ENCODE measurements around the gene ZNF324. TPM values are rescaled to one million over a fixed set of nuclear protein-coding genes. Genes with fewer than 3 reads are reported as not detected.
"Not testable (repeated sequence)": the region's sequence is repeated elsewhere in the genome, so short reads cannot be mapped to it uniquely, and the experiment has no call there.

Gene ZNF324
- total and polyA plus RNA-seq, 2 of the 4 experiments (the other 2 are of a cell fraction), result 6.0 to 6.6 TPM

DNA sequence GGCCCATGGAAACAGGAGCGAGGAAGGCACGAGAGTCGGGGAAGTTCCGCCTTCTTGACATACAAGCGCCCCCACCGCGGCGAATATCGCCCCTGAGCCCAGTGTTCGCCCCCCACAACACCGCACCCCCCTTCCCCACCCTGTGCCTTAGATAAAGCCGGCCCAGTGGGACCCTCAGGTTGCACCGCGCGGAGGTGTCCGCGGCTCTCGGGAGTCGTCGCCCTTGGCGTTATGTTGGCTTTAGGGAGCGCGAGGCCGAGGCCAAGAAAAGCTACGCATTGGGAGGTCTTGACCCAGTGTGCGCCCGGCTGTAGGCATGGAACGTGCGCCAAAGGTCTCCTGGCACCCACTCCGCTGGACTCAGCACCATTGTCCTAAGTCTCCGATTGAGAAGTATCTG, 26.3 kb upstream of the ZNF324 start (continued):
- TF ChIP-seq MAZ (IDR thresholded peaks at IDR 0.05; ENCODE audit: borderline replicate concordance, low read depth, low read length), result no peak
- TF ChIP-seq, protein P1, sequence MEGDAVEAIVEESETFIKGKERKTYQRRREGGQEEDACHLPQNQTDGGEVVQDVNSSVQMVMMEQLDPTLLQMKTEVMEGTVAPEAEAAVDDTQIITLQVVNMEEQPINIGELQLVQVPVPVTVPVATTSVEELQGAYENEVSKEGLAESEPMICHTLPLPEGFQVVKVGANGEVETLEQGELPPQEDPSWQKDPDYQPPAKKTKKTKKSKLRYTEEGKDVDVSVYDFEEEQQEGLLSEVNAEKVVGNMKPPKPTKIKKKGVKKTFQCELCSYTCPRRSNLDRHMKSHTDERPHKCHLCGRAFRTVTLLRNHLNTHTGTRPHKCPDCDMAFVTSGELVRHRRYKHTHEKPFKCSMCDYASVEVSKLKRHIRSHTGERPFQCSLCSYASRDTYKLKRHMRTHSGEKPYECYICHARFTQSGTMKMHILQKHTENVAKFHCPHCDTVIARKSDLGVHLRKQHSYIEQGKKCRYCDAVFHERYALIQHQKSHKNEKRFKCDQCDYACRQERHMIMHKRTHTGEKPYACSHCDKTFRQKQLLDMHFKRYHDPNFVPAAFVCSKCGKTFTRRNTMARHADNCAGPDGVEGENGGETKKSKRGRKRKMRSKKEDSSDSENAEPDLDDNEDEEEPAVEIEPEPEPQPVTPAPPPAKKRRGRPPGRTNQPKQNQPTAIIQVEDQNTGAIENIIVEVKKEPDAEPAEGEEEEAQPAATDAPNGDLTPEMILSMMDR (conservative IDR thresholded peaks at IDR 0.05; ENCODE audit: low read depth, low read length), result no peak

DNA sequence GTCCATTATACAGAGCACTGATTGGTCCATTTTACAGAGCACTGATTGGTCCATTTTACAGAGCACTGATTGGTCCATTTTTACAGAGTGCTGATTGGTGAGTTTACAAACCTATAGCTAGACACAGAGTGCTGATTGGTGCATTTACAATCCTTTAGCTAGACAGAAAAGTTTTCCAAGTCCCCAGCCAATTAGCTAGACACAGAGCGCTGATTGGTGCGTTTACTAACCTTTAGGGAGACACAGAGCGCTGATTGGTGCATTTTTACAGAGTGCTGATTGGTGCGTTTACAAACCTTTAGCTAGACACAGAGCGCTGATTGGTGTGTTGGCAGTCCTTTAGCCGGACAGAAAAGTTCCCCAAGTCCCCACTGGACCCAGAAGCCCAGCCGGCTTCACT, 23.9 kb upstream of the ZNF324 start:
- H3K56ac ChIP-seq (ENCODE audit: extremely low read depth, insufficient read depth, low read length); H3K14ac ChIP-seq (replicated peaks; ENCODE audit: low read depth, low read length); H2BK5ac ChIP-seq (ENCODE audit: low read depth, low read length, poor library complexity, severe bottlenecking); H3K4me2 ChIP-seq (ENCODE audit: low read depth, low read length); H3K4me1 ChIP-seq (ENCODE audit: control insufficient read depth, insufficient read depth, low read length); BruUV-seq (replicated peaks); H3K9ac ChIP-seq (ENCODE audit: low read depth, low read length); H4K5ac ChIP-seq (ENCODE audit: low read depth, low read length); POLR2A ChIA-PET (ENCODE audit: unreplicated experiment); H2BK20ac ChIP-seq (ENCODE audit: low read depth, low read length); intact Hi-C loops (cut with micrococcal nuclease); H3K18ac ChIP-seq (ENCODE audit: low read depth, low read length); H2AFZ ChIP-seq (replicated peaks; ENCODE audit: low read length, poor library complexity); H3K27ac ChIP-seq (ENCODE audit: insufficient read depth, low read length); H2AK5ac ChIP-seq (ENCODE audit: low read depth, low read length); H4K8ac ChIP-seq (ENCODE audit: low read depth in 2 of 2, low read length in 2 of 2); H3K4me3 ChIP-seq (ENCODE audit: insufficient read depth, low read depth, low read length); H3K9me1 ChIP-seq (ENCODE audit: insufficient read depth, low read length); H3K23ac ChIP-seq (ENCODE audit: low read depth, low read length); dilution Hi-C loops (cut with HindIII; ENCODE audit: low sequenced_read_pairs, unreplicated experiment); H3K36me3 ChIP-seq (ENCODE audit: control insufficient read depth, insufficient read depth, low read length); H2BK15ac ChIP-seq (ENCODE audit: low read depth, low read length); DNase-seq; in situ Hi-C loops (cut with MboI; ENCODE audit: low sequenced_read_pairs); H4K91ac ChIP-seq (ENCODE audit: insufficient read depth, low read depth, low read length); ATAC-seq (ENCODE audit: low read depth); H3K27me3 ChIP-seq (ENCODE audit: control insufficient read depth, insufficient read depth, low read length); H2BK120ac ChIP-seq (ENCODE audit: low read depth, low read length); H3K4ac ChIP-seq (ENCODE audit: low read depth, low read length); H2AK9ac ChIP-seq (replicated peaks; ENCODE audit: low read depth, low read length, poor library complexity); CTCF ChIA-PET; H4K20me1 ChIP-seq (ENCODE audit: insufficient read depth, low read length): not testable (repeated sequence)
- 81% methylated on average over 5 of the region's 7 CpGs; no CpG with 5 or more reads in 1 of the 2 experiments for WGBS, 2 experiments (ENCODE audit: extremely low coverage in 2 of 2, insufficient read length in 1 of 2)
- Histone ChIP-seq H3K79me1 (ENCODE audit: low read depth in 1 of 2, low read length in 2 of 2) (peaks cover 10 to 24% of the 10 kb centered on the region in 2 experiments), H3K9me3 (ENCODE audit: control insufficient read depth, insufficient read depth, low read length) (peaks cover 10% of the 10 kb centered on the region)

DNA sequence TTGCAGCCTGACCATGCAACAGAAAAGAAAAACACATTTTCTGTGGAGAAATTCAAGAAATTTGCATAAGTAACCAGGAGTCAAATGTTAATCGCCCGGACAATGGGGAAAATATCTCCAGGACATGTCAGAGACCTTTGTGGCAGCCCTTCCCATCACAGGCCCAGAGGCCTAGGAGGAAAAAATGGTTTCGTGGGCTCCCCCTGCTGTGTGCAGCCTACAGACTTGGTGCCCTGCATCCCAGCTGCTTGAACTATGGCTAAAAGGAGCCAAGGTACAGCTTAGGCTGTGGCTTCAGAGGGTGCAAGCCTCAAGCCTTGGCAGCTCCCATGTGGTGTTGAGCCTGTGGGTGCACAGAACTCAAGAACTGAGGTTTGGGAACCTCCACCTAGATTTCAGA, 18.0 kb upstream of the ZNF324 start:
- DNase-seq; H3K4me3 ChIP-seq (ENCODE audit: insufficient read depth, low read depth, low read length); in situ Hi-C loops (cut with MboI; ENCODE audit: low sequenced_read_pairs); H3K4ac ChIP-seq (ENCODE audit: low read depth, low read length); H4K91ac ChIP-seq (ENCODE audit: insufficient read depth, low read depth, low read length); H4K5ac ChIP-seq (ENCODE audit: low read depth, low read length); H3K4me2 ChIP-seq (ENCODE audit: low read depth, low read length); H3K4me1 ChIP-seq (ENCODE audit: control insufficient read depth, insufficient read depth, low read length); H2AK5ac ChIP-seq (ENCODE audit: low read depth, low read length); H3K18ac ChIP-seq (ENCODE audit: low read depth, low read length); H2BK20ac ChIP-seq (ENCODE audit: low read depth, low read length); POLR2A ChIA-PET (ENCODE audit: unreplicated experiment); CTCF ChIA-PET; ATAC-seq (ENCODE audit: low read depth); H2AFZ ChIP-seq (replicated peaks; ENCODE audit: low read length, poor library complexity); H2BK120ac ChIP-seq (ENCODE audit: low read depth, low read length); H4K20me1 ChIP-seq (ENCODE audit: insufficient read depth, low read length); H2AK9ac ChIP-seq (replicated peaks; ENCODE audit: low read depth, low read length, poor library complexity); BruUV-seq (replicated peaks); H3K56ac ChIP-seq (ENCODE audit: extremely low read depth, insufficient read depth, low read length); H3K27ac ChIP-seq (ENCODE audit: insufficient read depth, low read length); H4K8ac ChIP-seq (ENCODE audit: low read depth in 2 of 2, low read length in 2 of 2); H2BK5ac ChIP-seq (ENCODE audit: low read depth, low read length, poor library complexity, severe bottlenecking); dilution Hi-C loops (cut with HindIII; ENCODE audit: low sequenced_read_pairs, unreplicated experiment); H3K27me3 ChIP-seq (ENCODE audit: control insufficient read depth, insufficient read depth, low read length); H3K36me3 ChIP-seq (ENCODE audit: control insufficient read depth, insufficient read depth, low read length); H2BK15ac ChIP-seq (ENCODE audit: low read depth, low read length); intact Hi-C loops (cut with micrococcal nuclease); H3K9me1 ChIP-seq (ENCODE audit: insufficient read depth, low read length); H3K9me3 ChIP-seq (ENCODE audit: control insufficient read depth, insufficient read depth, low read length); H3K14ac ChIP-seq (replicated peaks; ENCODE audit: low read depth, low read length); H3K9ac ChIP-seq (ENCODE audit: low read depth, low read length); H3K23ac ChIP-seq (ENCODE audit: low read depth, low read length): not testable (repeated sequence)
- peaks cover 4 to 13% of the 10 kb centered on the region in 2 experiments; a peak in 2 of 4 replicates for H3K79me1 ChIP-seq (ENCODE audit: low read depth in 1 of 2, low read length in 2 of 2)
- WGBS, 2 experiments (ENCODE audit: extremely low coverage in 2 of 2, insufficient read length in 1 of 2), result no CpG with 5 or more reads among the region's 3 CpGs
